Measurements from ENCODE around the gene LRP4. TPM values are rescaled to one million over a fixed set of nuclear protein-coding genes. Genes with fewer than 3 reads are reported as not detected.

The LRP4 gene
- total RNA-seq, 1 experiment from 2014 or later: 0.87 TPM

GRCh38 chr11:46860218-46860617, 58.1 kb downstream of the LRP4 start:
- Histone ChIP-seq H3K4me2 (ENCODE audit: low read length) (no peak overlapping the region), H3K4me3 (ENCODE audit: low read length) (no peak overlapping the region), H3K27ac (ENCODE audit: low read length) (no peak overlapping the region), H3K4me1 (ENCODE audit: insufficient read depth, low read length) (no peaks in the 10 kb centered on the region), H3K36me3 (ENCODE audit: low read depth, low read length) (no peaks in the 10 kb centered on the region), H3F3A (ENCODE audit: low read length, unreplicated experiment) (no peaks in the 10 kb centered on the region), H3K9ac (ENCODE audit: low read length) (no peak overlapping the region), H3K9me3 (ENCODE audit: low read length) (no peaks in the 10 kb centered on the region), H3K9me2 (replicated peaks; ENCODE audit: low read length) (no peaks in the 10 kb centered on the region), H3K27me3 (ENCODE audit: low read length) (no peaks in the 10 kb centered on the region), H3K79me2 (ENCODE audit: low read length) (no peaks in the 10 kb centered on the region), H2AFZ (ENCODE audit: low read length) (no peak overlapping the region), H4K20me1 (ENCODE audit: low read length) (no peaks in the 10 kb centered on the region)
- ChIA-PET CTCF (no interaction called here), POLR2A (ENCODE audit: unreplicated experiment) (interaction anchor here (0.7 kb wide), 1 partner anchor 27 kb away, joined by 8 read pairs; no protein-coding TSS in a partner anchor)
- TF ChIP-seq EZH2phosphoT487 (IDR thresholded peaks at IDR 0.05; ENCODE audit: borderline replicate concordance, low read length): no peak
- TF ChIP-seq EZH2 (IDR thresholded peaks at IDR 0.05; ENCODE audit: low read length, unreplicated experiment): no peak
- TF ChIP-seq CTCF (conservative IDR thresholded peaks at IDR 0.05; ENCODE audit: low read depth, low read length): no peak
- no TSS peak for BruUV-seq (replicated peaks)
- DNase-seq: no peak
- no peak for ATAC-seq
- intact Hi-C loops (cut with micrococcal nuclease): no loop called here

- ATAC-seq (no peak), DNase-seq (no peak)
- H3K4me3 ChIP-seq (ENCODE audit: low read length): no peak overlapping the region
- H3K27me3 ChIP-seq (ENCODE audit: low read length): no peaks in the 10 kb centered on the region
- POLR2A ChIA-PET (ENCODE audit: unreplicated experiment): no interaction called here
- no peak overlapping the region for H3K4me2 ChIP-seq (ENCODE audit: low read length)
- intact Hi-C loops (cut with micrococcal nuclease): no loop called here
- CTCF ChIA-PET: no interaction called here
- no peaks in the 10 kb centered on the region for H3K4me1 ChIP-seq (ENCODE audit: insufficient read depth, low read length)
- no TSS peak for BruUV-seq (replicated peaks)
- H4K20me1 ChIP-seq (ENCODE audit: low read length): no peaks in the 10 kb centered on the region
- H3K36me3 ChIP-seq (ENCODE audit: low read depth, low read length): no peaks in the 10 kb centered on the region
- H3F3A ChIP-seq (ENCODE audit: low read length, unreplicated experiment): no peaks in the 10 kb centered on the region
- no peaks in the 10 kb centered on the region for H3K9me3 ChIP-seq (ENCODE audit: low read length)
- H2AFZ ChIP-seq (ENCODE audit: low read length): no peak overlapping the region
- TF ChIP-seq EZH2 (IDR thresholded peaks at IDR 0.05; ENCODE audit: low read length, unreplicated experiment) (no peak), CTCF (conservative IDR thresholded peaks at IDR 0.05; ENCODE audit: low read depth, low read length) (no peak), EZH2phosphoT487 (IDR thresholded peaks at IDR 0.05; ENCODE audit: borderline replicate concordance, low read length) (no peak)
- no peaks in the 10 kb centered on the region for H3K79me2 ChIP-seq (ENCODE audit: low read length)
- no peak overlapping the region for H3K9ac ChIP-seq (ENCODE audit: low read length)
- no peaks in the 10 kb centered on the region for H3K9me2 ChIP-seq (replicated peaks; ENCODE audit: low read length)
- H3K27ac ChIP-seq (ENCODE audit: low read length): no peak overlapping the region
These were observed 59.3 kb downstream of the LRP4 start for GRCh38 chr11:46858920-46859546.

GRCh38 chr11:46857666-46858065, 60.7 kb downstream of the LRP4 start:
- no TSS peak for BruUV-seq (replicated peaks)
- CTCF ChIA-PET: no interaction called here
- intact Hi-C loops (cut with micrococcal nuclease): no loop called here

More at GRCh38 chr11:46857666-46858065, 60.7 kb downstream of the LRP4 start:
- Histone ChIP-seq H2AFZ (ENCODE audit: low read length) (no peak overlapping the region), H3K79me2 (ENCODE audit: low read length) (no peaks in the 10 kb centered on the region), H3K9me3 (ENCODE audit: low read length) (no peaks in the 10 kb centered on the region), H3K36me3 (ENCODE audit: low read depth, low read length) (no peaks in the 10 kb centered on the region), H3K4me1 (ENCODE audit: insufficient read depth, low read length) (no peaks in the 10 kb centered on the region), H3K27me3 (ENCODE audit: low read length) (no peaks in the 10 kb centered on the region), H3K9me2 (replicated peaks; ENCODE audit: low read length) (no peaks in the 10 kb centered on the region), H3K27ac (ENCODE audit: low read length) (no peak overlapping the region), H3K4me2 (ENCODE audit: low read length) (no peak overlapping the region), H3K9ac (ENCODE audit: low read length) (no peak overlapping the region), H3K4me3 (ENCODE audit: low read length) (no peak overlapping the region), H4K20me1 (ENCODE audit: low read length) (no peaks in the 10 kb centered on the region), H3F3A (ENCODE audit: low read length, unreplicated experiment) (no peaks in the 10 kb centered on the region)
- TF ChIP-seq EZH2phosphoT487 (IDR thresholded peaks at IDR 0.05; ENCODE audit: borderline replicate concordance, low read length) (no peak), CTCF (conservative IDR thresholded peaks at IDR 0.05; ENCODE audit: low read depth, low read length) (no peak), EZH2 (IDR thresholded peaks at IDR 0.05; ENCODE audit: low read length, unreplicated experiment) (no peak)
- no peak for DNase-seq
- POLR2A ChIA-PET (ENCODE audit: unreplicated experiment): no interaction called here
- ATAC-seq: no peak

Data from PC-3 (cell line).